Measurements from ENCODE around the gene CDC42BPG. TPM values are rescaled to one million over a fixed set of nuclear protein-coding genes. Genes with fewer than 3 reads are reported as not detected.

CDC42BPG gene
- total and polyA plus RNA-seq, 2 of the 8 experiments (the other 6 are each of a cell fraction or from before 2014, with no cell fraction given): 3.7 to 10.6 TPM

DNA sequence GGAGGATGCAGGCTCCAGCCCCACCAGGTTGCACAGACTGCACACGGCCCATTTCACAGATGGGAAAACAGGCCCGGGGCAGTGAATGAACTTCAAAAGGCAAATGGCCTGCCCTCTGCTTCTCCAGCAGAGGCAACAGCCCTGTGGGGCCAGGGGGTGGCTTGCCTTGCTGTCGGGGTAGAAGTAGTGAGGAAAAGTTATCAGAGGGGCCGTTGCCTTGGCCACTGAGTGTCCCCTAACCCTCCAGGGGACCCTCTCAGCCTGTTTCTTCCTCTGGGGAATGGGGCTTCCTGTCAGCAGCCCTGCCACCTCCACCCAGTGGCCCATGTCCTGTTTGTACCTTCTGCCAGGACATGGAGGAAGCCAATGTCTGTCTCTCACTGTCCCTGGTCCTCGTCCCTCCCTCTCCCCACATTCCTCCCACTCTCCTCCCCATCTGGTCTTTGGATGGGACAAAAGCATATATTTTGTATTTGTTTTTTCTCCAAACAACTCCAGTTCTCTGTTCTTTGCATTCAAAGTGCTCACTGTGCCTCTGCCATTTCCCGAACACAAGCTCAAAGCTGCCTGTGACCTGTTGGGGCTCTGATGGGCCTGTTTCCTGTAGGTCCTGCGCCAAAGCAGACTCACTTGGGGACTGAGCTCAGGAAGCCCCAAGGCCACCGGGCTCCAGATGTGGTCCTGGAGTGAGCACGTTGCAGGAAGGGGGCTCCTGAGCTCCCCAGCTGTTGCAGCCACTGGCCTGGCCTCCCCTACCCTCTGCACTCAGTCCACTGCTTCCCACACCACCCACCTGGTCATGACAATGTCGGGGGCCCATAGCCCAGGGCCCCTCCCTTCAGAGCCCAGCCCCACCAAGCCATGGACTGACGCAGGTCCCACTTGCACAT lies 50.9 kb downstream of the CDC42BPG start:
- WGBS, 2 experiments (ENCODE audit: extremely low coverage in 1 of 2, insufficient coverage in 1 of 2, insufficient read length in 1 of 2, insufficient replicate concordance in 2 of 2, low coverage in 1 of 2, low lambda C conversion rate in 2 of 2, missing lambda C conversion rate in 1 of 2): 85% methylated on average over 11 of the region's 11 CpGs; no CpG with 5 or more reads in 1 of the 2 experiments
- Histone ChIP-seq H4K20me1 (replicated peaks in 1 of 2; ENCODE audit: control insufficient read depth in 1 of 2, insufficient read depth in 2 of 2, low read length in 2 of 2) (peaks cover 0 to 2% of the 10 kb centered on the region in 2 experiments), H3K18ac (ENCODE audit: extremely low read depth, low read length) (no peak overlapping the region), H3K4ac (replicated peaks; ENCODE audit: insufficient read length, low read depth, low read length) (no peak overlapping the region), H3K23ac (ENCODE audit: insufficient read length) (no peak overlapping the region), H4K5ac (ENCODE audit: insufficient read length, low read depth, low read length) (no peak overlapping the region), H3K27ac (ENCODE audit: low read depth, low read length) (no peak overlapping the region), H3K4me3 (ENCODE audit: extremely low read depth in 1 of 4, insufficient read depth in 2 of 4, low read depth in 3 of 4, low read length in 4 of 4) (no peak overlapping the region), H2BK15ac (ENCODE audit: low read length) (no peak overlapping the region), H3K79me1 (ENCODE audit: low read depth, low read length) (no peaks in the 10 kb centered on the region), H3K9ac (replicated peaks in 1 of 4; ENCODE audit: extremely low read depth in 1 of 4, low read depth in 3 of 4, low read length in 3 of 4) (no peak overlapping the region; a peak in 2 of 7 replicates), H4K8ac (ENCODE audit: extremely low read depth, insufficient read depth, low read length) (no peak overlapping the region; the same call in 1 of the 2 replicates), H3K27me3 (replicated peaks in 1 of 4; ENCODE audit: control insufficient read depth in 3 of 4, extremely low read depth in 1 of 4, insufficient read depth in 3 of 4, low read length in 3 of 4) (no peaks in the 10 kb centered on the region), H4K91ac (replicated peaks; ENCODE audit: insufficient read length, low read length) (no peak overlapping the region), H3K14ac (ENCODE audit: insufficient read length) (no peak overlapping the region), H2AFZ (ENCODE audit: low read length) (no peak overlapping the region), H3K4me1 (replicated peaks in 1 of 4; ENCODE audit: control insufficient read depth in 3 of 4, insufficient read depth in 4 of 4, low read length in 3 of 4) (no peaks in the 10 kb centered on the region), H2BK20ac (ENCODE audit: low read length) (no peak overlapping the region), H2BK5ac (ENCODE audit: low read depth, low read length) (no peak overlapping the region), H2BK120ac (replicated peaks; ENCODE audit: low read depth, low read length) (no peak overlapping the region), H3K79me2 (ENCODE audit: control insufficient read depth in 1 of 2, insufficient read depth in 2 of 2, low read length in 2 of 2) (no peaks in the 10 kb centered on the region), H2BK12ac (ENCODE audit: low read depth, low read length) (no peak overlapping the region), H3K9me3 (ENCODE audit: insufficient read depth in 2 of 2, low read depth in 1 of 2, low read length in 1 of 2) (no peaks in the 10 kb centered on the region), H3K23me2 (ENCODE audit: low read depth, low read length) (no peaks in the 10 kb centered on the region), H3K4me2 (ENCODE audit: insufficient read depth in 1 of 2, low read depth in 2 of 2, low read length in 2 of 2) (no peak overlapping the region), H3K36me3 (ENCODE audit: control insufficient read depth in 2 of 4, insufficient read depth in 4 of 4, low read length in 3 of 4) (no peaks in the 10 kb centered on the region), H2AK5ac (ENCODE audit: low read depth, low read length) (no peak overlapping the region), H3K56ac (replicated peaks; ENCODE audit: insufficient read length, low read depth, low read length) (no peak overlapping the region)
- ChIA-PET POLR2A (ENCODE audit: partially characterized antibody) (interaction anchor here (1.2 to 1.9 kb wide), 4 partner anchors 9 to 30 kb away, joined by 4 to 5 read pairs (median 4); no protein-coding TSS in a partner anchor), CTCF (ENCODE audit: partially characterized antibody) (interaction anchor here (0.8 to 2.7 kb wide), 8 partner anchors 8 to 317 kb away, joined by 3 to 9 read pairs (median 4); no protein-coding TSS in a partner anchor)
- no peak for FAIRE-seq
- no peak for DNase-seq (ENCODE audit: low read depth in 1 of 2, low spot score in 2 of 2)
- TF ChIP-seq SIN3A (conservative IDR thresholded peaks at IDR 0.05 in 1 of 2, IDR thresholded peaks at IDR 0.05 in 1 of 2; ENCODE audit: low read depth in 1 of 2, low read length in 2 of 2): no peak
- no peak for TF ChIP-seq CBX5 (IDR thresholded peaks at IDR 0.05; ENCODE audit: low read depth, low read length)
- TF ChIP-seq ASH2L (IDR thresholded peaks at IDR 0.05; ENCODE audit: low read length): no peak
- TF ChIP-seq EGR1 (IDR thresholded peaks at IDR 0.05; ENCODE audit: borderline replicate concordance, low read depth, low read length): no peak
- no peak for TF ChIP-seq ATF2 (IDR thresholded peaks at IDR 0.05; ENCODE audit: low read length)
- TF ChIP-seq TAF1 (IDR thresholded peaks at IDR 0.05; ENCODE audit: low read depth, low read length): no peak
- no peak for TF ChIP-seq FOSL1 (IDR thresholded peaks at IDR 0.05; ENCODE audit: insufficient read depth, low read depth, low read length)
- no peak for TF ChIP-seq CBX8 (IDR thresholded peaks at IDR 0.05; ENCODE audit: borderline replicate concordance, low read depth, low read length)
- no peak for TF ChIP-seq CTBP2 (IDR thresholded peaks at IDR 0.05; ENCODE audit: borderline replicate concordance, insufficient read depth, insufficient read length, low read length)
